ENCODE measurements around the gene CAMK2D. TPM values are rescaled to one million over a fixed set of nuclear protein-coding genes. Genes with fewer than 3 reads are reported as not detected.

The CAMK2D gene
- total and polyA plus RNA-seq, 8 donors = 4.0 to 23.1 (median 9.8) TPM

- intact Hi-C loops (cut with DNase I) = no loop called here
- Histone ChIP-seq H3K4me1 (no peaks in the 10 kb centered on the region), H3K36me3 (no peaks in the 10 kb centered on the region), H3K4me3 (no peak overlapping the region), H3K27me3 (no peaks in the 10 kb centered on the region), H3K27ac (no peak overlapping the region), H3K9me3 (no peaks in the 10 kb centered on the region)
- TF ChIP-seq CTCF (IDR thresholded peaks at IDR 0.05) = no peak
- no peak for DNase-seq
- no peak for FAIRE-seq
- WGBS, 2 donors = 93 to 99% methylated on average over 12 of the region's 12 CpGs
- no peak for ATAC-seq
These were observed 281.4 kb downstream of the CAMK2D start for GRCh38 chr4:113480109-113480508.

GRCh38 chr4:113478032-113478431 lies 283.5 kb downstream of the CAMK2D start:
- no peak overlapping the region for H3K27ac ChIP-seq
- TF ChIP-seq CTCF (IDR thresholded peaks at IDR 0.05) = no peak
- H3K4me1 ChIP-seq = no peaks in the 10 kb centered on the region
- DNase-seq (no peak), FAIRE-seq (no peak), ATAC-seq (no peak)
- no peak overlapping the region for H3K4me3 ChIP-seq
- H3K9me3 ChIP-seq = no peaks in the 10 kb centered on the region
- intact Hi-C loops (cut with DNase I) = no loop called here
- H3K36me3 ChIP-seq = no peaks in the 10 kb centered on the region
- no peaks in the 10 kb centered on the region for H3K27me3 ChIP-seq
- 93 to 96% methylated on average over 2 of the region's 2 CpGs for WGBS, 2 donors

GRCh38 chr4:113476800-113477199 lies 284.7 kb downstream of the CAMK2D start:
- WGBS, 2 donors = 95 to 98% methylated on average over 2 of the region's 2 CpGs
- intact Hi-C loops (cut with DNase I) = no loop called here
- H3K4me3 ChIP-seq = no peak overlapping the region
- H3K27me3 ChIP-seq = no peaks in the 10 kb centered on the region
- no peak overlapping the region for H3K27ac ChIP-seq
- no peak for ATAC-seq
- no peak for TF ChIP-seq CTCF (IDR thresholded peaks at IDR 0.05)
- H3K9me3 ChIP-seq = no peaks in the 10 kb centered on the region
- no peaks in the 10 kb centered on the region for H3K36me3 ChIP-seq
- no peak for DNase-seq
- no peak for FAIRE-seq
- no peaks in the 10 kb centered on the region for H3K4me1 ChIP-seq

GRCh38 chr4:113474017-113474416 lies 287.5 kb downstream of the CAMK2D start:
- no peak for TF ChIP-seq CTCF (IDR thresholded peaks at IDR 0.05)
- Histone ChIP-seq H3K9me3 (no peaks in the 10 kb centered on the region), H3K27ac (no peak overlapping the region), H3K4me1 (no peaks in the 10 kb centered on the region), H3K36me3 (no peaks in the 10 kb centered on the region), H3K27me3 (no peaks in the 10 kb centered on the region), H3K4me3 (no peak overlapping the region)
- DNase-seq (no peak), FAIRE-seq (no peak), ATAC-seq (no peak)
- intact Hi-C loops (cut with DNase I) = no loop called here

- no peaks in the 10 kb centered on the region for H3K27me3 ChIP-seq
- no peak for FAIRE-seq
- no peak overlapping the region for H3K4me3 ChIP-seq
- H3K36me3 ChIP-seq = no peaks in the 10 kb centered on the region
- 46 to 47% methylated on average over 1 of the region's 1 CpG for WGBS, 2 donors
- H3K4me1 ChIP-seq = no peaks in the 10 kb centered on the region
- intact Hi-C loops (cut with DNase I) = no loop called here
- no peak for TF ChIP-seq CTCF (IDR thresholded peaks at IDR 0.05)
- H3K9me3 ChIP-seq = no peaks in the 10 kb centered on the region
- no peak for ATAC-seq
- no peak for DNase-seq
- H3K27ac ChIP-seq = no peak overlapping the region
These were observed 288.7 kb downstream of the CAMK2D start for GRCh38 chr4:113472864-113473263.
